Measurements from ENCODE around the gene DENND1B. TPM values are rescaled to one million over a fixed set of nuclear protein-coding genes. Genes with fewer than 3 reads are reported as not detected.
A peak's percentile ranks its signal among the peaks of the same experiment; 100 is the strongest.

The DENND1B gene
- 10.1 and 10.2 TPM in 2 replicates for total RNA-seq
- long read RNA-seq, partial matches to known transcripts: 3 of 22 reads
- long read RNA-seq, other reads (novel, unspliced or antisense): 19 of 22 reads

GRCh38 chr1:197775282-197776262 is at the start of gene DENND1B:
Gene DENND1B, minus strand, starts transcription at chr1:197775480. Its CDS starts 325 bp downstream, at chr1:197775155.
- Mint-ChIP-seq H3K36me3 (ENCODE audit: unreplicated experiment) (peaks cover 2% of the 10 kb centered on the region), H3K4me1 (ENCODE audit: unreplicated experiment) (peaks cover 32% of the 10 kb centered on the region), H3K27me3 (ENCODE audit: unreplicated experiment) (no peaks in the 10 kb centered on the region), H3K27ac (ENCODE audit: unreplicated experiment) (peak within 1 kb of the TSS; percentile 67), H3K9me3 (ENCODE audit: unreplicated experiment) (peaks cover 9% of the 10 kb centered on the region), H3K4me3 (ENCODE audit: unreplicated experiment) (peak within 1 kb of the TSS; percentile 76)
- DNase-seq (ENCODE audit: extremely low spot score, unreplicated experiment): peak; percentile 85
- TF ChIP-seq CTCF (IDR thresholded peaks at IDR 0.05): no peak

- H3K9me3 Mint-ChIP-seq (ENCODE audit: unreplicated experiment): peaks cover 10% of the 10 kb centered on the region
- peaks cover 3% of the 10 kb centered on the region for H3K4me1 Mint-ChIP-seq (ENCODE audit: unreplicated experiment)
- H3K27ac Mint-ChIP-seq (ENCODE audit: unreplicated experiment): no peak overlapping the region
- no peaks in the 10 kb centered on the region for H3K36me3 Mint-ChIP-seq (ENCODE audit: unreplicated experiment)
- no peak overlapping the region for H3K4me3 Mint-ChIP-seq (ENCODE audit: unreplicated experiment)
- H3K27me3 Mint-ChIP-seq (ENCODE audit: unreplicated experiment): no peaks in the 10 kb centered on the region
- DNase-seq (ENCODE audit: extremely low spot score, unreplicated experiment): no peak
- TF ChIP-seq CTCF (IDR thresholded peaks at IDR 0.05): no peak
Observed at GRCh38 chr1:197814306-197814705, 39.0 kb upstream of the DENND1B start.

GRCh38 chr1:197813741-197814140 is 38.5 kb upstream of the DENND1B start:
- no peak overlapping the region for H3K27ac Mint-ChIP-seq (ENCODE audit: unreplicated experiment)
- no peak for DNase-seq (ENCODE audit: extremely low spot score, unreplicated experiment)
- no peaks in the 10 kb centered on the region for H3K36me3 Mint-ChIP-seq (ENCODE audit: unreplicated experiment)
- H3K4me1 Mint-ChIP-seq (ENCODE audit: unreplicated experiment): peaks cover 3% of the 10 kb centered on the region
- no peak for TF ChIP-seq CTCF (IDR thresholded peaks at IDR 0.05)
- no peak overlapping the region for H3K4me3 Mint-ChIP-seq (ENCODE audit: unreplicated experiment)
- H3K27me3 Mint-ChIP-seq (ENCODE audit: unreplicated experiment): no peaks in the 10 kb centered on the region
- peaks cover 10% of the 10 kb centered on the region for H3K9me3 Mint-ChIP-seq (ENCODE audit: unreplicated experiment)

GRCh38 chr1:197811769-197812168 is 36.5 kb upstream of the DENND1B start:
- Mint-ChIP-seq H3K36me3 (ENCODE audit: unreplicated experiment) (no peaks in the 10 kb centered on the region), H3K27ac (ENCODE audit: unreplicated experiment) (no peak overlapping the region), H3K4me3 (ENCODE audit: unreplicated experiment) (no peak overlapping the region), H3K27me3 (ENCODE audit: unreplicated experiment) (no peaks in the 10 kb centered on the region), H3K9me3 (ENCODE audit: unreplicated experiment) (peaks cover 10% of the 10 kb centered on the region), H3K4me1 (ENCODE audit: unreplicated experiment) (peaks cover 3% of the 10 kb centered on the region)
- no peak for DNase-seq (ENCODE audit: extremely low spot score, unreplicated experiment)
- TF ChIP-seq CTCF (IDR thresholded peaks at IDR 0.05): no peak

- H3K36me3 Mint-ChIP-seq (ENCODE audit: unreplicated experiment): no peaks in the 10 kb centered on the region
- H3K27ac Mint-ChIP-seq (ENCODE audit: unreplicated experiment): no peak overlapping the region
- no peak for TF ChIP-seq CTCF (IDR thresholded peaks at IDR 0.05)
- no peaks in the 10 kb centered on the region for H3K27me3 Mint-ChIP-seq (ENCODE audit: unreplicated experiment)
- H3K9me3 Mint-ChIP-seq (ENCODE audit: unreplicated experiment): peaks cover 10% of the 10 kb centered on the region
- peaks cover 3% of the 10 kb centered on the region for H3K4me1 Mint-ChIP-seq (ENCODE audit: unreplicated experiment)
- no peak overlapping the region for H3K4me3 Mint-ChIP-seq (ENCODE audit: unreplicated experiment)
- no peak for DNase-seq (ENCODE audit: extremely low spot score, unreplicated experiment)
Observed at GRCh38 chr1:197810812-197811211, 35.5 kb upstream of the DENND1B start.
